Activated CD4-positive, alpha-beta T cell treated with anti-CD3 and anti-CD28 coated beads, Interleukin-2, amount 10 ng/mL, durations not matched to agents 7 days and 5 days (primary cell): ENCODE measurements around the gene HSPBAP1. TPM values are rescaled to one million over a fixed set of nuclear protein-coding genes. Genes with fewer than 3 reads are reported as not detected.
"Not testable (repeated sequence)": the region's sequence is repeated elsewhere in the genome, so short reads cannot be mapped to it uniquely, and the experiment has no call there.

Experiments
- CTCF ChIA-PET: fragments of 350-600 bp; sonication (Branson Sonifier 250); formaldehyde crosslinking; loops from one replicate; lab custom pipeline; 2021; ENCODE audit warnings: antibody characterized with exemption; lab: Charles Lee
- POLR2A ChIA-PET: fragments of 350-600 bp; sonication (Branson Sonifier 250); formaldehyde crosslinking; loops from one replicate; lab custom pipeline; 2021; ENCODE audit warnings: antibody characterized with exemption; lab: Charles Lee
- DNase-seq: peaks from one replicate; pipeline ENCODE4 v3.0.0-alpha.2; 2020
- H3K27ac Mint-ChIP-seq: one replicate; pipeline ENCODE4 v1.8.0; 2021; ENCODE audit warnings: mild to moderate bottlenecking, moderate library complexity, mixed read lengths
- H3K27me3 Mint-ChIP-seq: one replicate; pipeline ENCODE4 v1.8.0; 2021; ENCODE audit warnings: mixed read lengths
- H3K36me3 Mint-ChIP-seq: one replicate; pipeline ENCODE4 v1.8.0; 2021; ENCODE audit warnings: low read depth, mixed read lengths
- H3K4me1 Mint-ChIP-seq: one replicate; pipeline ENCODE4 v1.8.0; 2021; ENCODE audit warnings: mixed read lengths
- H3K4me3 Mint-ChIP-seq: one replicate; pipeline ENCODE4 v1.8.0; 2021; ENCODE audit warnings: mild to moderate bottlenecking, moderate library complexity, mixed read lengths
- H3K9me3 Mint-ChIP-seq: one replicate; pipeline ENCODE4 v1.8.0; 2021; ENCODE audit warnings: mixed read lengths
- total RNA-seq, 2 experiments: library from RNA; stranded (reverse); gene quantifications; one replicate each; pipeline ENCODE4 v1.2.3, GENCODE V29; 2021

Gene HSPBAP1
- total RNA-seq, 2 experiments from 2014 or later, result 7.5 to 8.3 TPM

DNA sequence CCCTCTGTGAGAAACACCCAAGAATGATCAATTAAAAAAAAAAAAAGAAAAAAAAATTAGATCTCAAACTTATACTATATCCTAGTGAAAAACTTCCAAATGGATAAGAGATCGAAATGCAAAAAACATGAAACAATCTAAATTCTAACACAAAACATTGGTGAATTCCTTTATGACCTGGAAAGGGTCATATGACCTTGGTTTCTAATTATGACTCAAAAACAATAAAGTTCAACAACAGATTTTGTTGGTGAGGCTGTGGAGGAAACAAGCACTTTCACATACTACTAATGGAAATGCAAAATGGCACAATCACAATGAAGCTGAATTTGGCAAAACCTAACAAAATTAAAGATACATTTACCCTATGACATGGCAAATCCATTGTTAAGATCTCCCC is 45.3 kb downstream of the HSPBAP1 start:
- H3K4me1 Mint-ChIP-seq, result no peaks in the 10 kb centered on the region
- peaks cover 17% of the 10 kb centered on the region for H3K36me3 Mint-ChIP-seq
- POLR2A ChIA-PET, result no interaction called here
- DNase-seq, result no peak
- H3K27ac Mint-ChIP-seq, result no peak overlapping the region
- no peaks in the 10 kb centered on the region for H3K9me3 Mint-ChIP-seq
- CTCF ChIA-PET, result interaction anchor here (0.7 kb wide), 1 partner anchor 1134 kb away, joined by 3 read pairs; no protein-coding TSS in a partner anchor
- no peak overlapping the region for H3K4me3 Mint-ChIP-seq
- no peaks in the 10 kb centered on the region for H3K27me3 Mint-ChIP-seq

DNA sequence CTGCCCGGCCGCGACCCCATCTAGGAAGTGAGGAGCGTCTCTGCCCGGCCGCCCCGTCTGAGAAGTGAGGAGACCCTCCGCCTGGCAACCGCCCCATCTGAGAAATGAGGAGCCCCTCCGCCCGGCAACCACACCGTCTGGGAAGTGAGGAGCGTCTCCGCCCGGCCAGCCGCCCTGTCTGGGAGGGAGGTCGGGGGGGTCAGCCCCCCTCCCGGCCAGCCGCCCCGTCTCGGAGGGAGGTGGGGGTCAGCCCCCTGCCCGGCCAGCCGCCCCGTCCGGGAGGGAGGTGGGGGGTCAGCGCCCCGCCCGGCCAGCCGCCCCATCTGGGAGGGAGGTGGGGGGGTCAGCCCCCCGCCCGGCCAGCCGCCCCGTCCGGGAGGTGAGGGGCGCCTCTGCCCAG is 46.3 kb downstream of the HSPBAP1 start:
- H3K4me1 Mint-ChIP-seq, POLR2A ChIA-PET, H3K27ac Mint-ChIP-seq, H3K4me3 Mint-ChIP-seq, H3K27me3 Mint-ChIP-seq, CTCF ChIA-PET, H3K9me3 Mint-ChIP-seq, DNase-seq: not testable (repeated sequence)
- peaks cover 21% of the 10 kb centered on the region for H3K36me3 Mint-ChIP-seq

DNA sequence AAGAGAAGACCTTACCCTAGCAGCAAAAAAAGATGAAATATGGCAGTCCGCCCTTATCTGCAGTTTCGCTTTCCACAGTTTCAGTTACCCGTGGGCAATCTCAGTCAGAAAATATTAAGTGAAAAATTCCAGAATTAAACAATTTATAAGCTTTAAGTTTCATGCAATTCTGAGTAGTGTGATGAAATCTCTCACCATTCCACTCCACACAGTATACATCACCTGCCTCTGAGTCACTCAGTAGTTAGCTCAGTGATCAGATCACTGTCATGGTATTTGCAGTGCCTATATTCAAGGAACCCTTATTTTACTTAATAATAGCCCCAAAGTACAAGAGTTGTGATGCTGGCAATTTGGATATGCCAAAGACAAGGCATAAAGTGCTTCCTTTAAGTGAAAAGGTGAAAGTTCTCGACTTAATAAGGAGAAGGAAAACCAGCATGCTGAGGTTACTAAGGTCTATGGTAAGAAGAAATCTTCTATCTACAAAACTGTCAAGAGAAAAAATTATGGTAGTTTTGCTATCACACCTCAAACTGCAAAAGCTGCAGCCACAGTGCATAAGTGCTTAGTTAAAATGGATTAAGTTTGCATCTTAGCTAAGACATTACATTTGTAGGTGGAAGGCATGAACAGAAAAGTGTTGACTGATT is 48.1 kb downstream of the HSPBAP1 start:
- ChIA-PET POLR2A (no interaction called here), CTCF (interaction anchor here (0.6 to 1.1 kb wide), 4 partner anchors 13 to 1302 kb away, joined by 3 to 4 read pairs (median 3); no protein-coding TSS in a partner anchor)
- peaks cover 27% of the 10 kb centered on the region for H3K36me3 Mint-ChIP-seq
- H3K4me1 Mint-ChIP-seq, result peaks cover 1% of the 10 kb centered on the region
- no peak overlapping the region for H3K27ac Mint-ChIP-seq
- H3K27me3 Mint-ChIP-seq, result no peaks in the 10 kb centered on the region
- no peak for DNase-seq
- H3K9me3 Mint-ChIP-seq, result peaks cover 2% of the 10 kb centered on the region
- no peak overlapping the region for H3K4me3 Mint-ChIP-seq

DNA sequence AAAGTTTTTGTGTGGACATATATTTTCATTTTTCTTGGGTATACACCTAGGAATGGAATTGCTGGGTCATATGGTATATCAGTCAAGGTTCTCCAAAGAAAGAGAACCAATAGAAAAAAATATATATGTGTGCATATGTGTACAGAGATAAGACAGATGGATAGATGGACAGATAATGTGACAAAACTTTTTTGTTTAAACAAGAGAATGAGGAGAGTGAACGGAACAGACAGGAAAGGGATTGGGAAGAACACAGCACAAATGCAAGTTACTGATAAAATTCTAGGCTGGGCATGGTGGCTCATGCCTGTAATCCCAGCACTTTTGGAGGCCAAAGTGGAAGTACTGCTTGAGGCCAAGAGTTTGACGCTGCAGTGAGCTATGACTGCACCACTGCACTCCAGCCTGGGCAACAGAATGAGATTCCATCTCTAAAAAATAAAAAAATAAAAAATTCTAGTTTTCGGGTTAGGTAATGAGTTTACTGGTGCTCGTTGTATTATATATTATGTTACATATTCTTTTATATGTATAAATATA is 50.0 kb downstream of the HSPBAP1 start:
- CTCF ChIA-PET, result interaction anchor here (1.0 kb wide), 1 partner anchor 29 kb away, joined by 4 read pairs; no protein-coding TSS in a partner anchor
- peaks cover 2% of the 10 kb centered on the region for H3K9me3 Mint-ChIP-seq
- DNase-seq, result no peak
- no peak overlapping the region for H3K27ac Mint-ChIP-seq
- H3K27me3 Mint-ChIP-seq, result no peaks in the 10 kb centered on the region
- peaks cover 42% of the 10 kb centered on the region for H3K36me3 Mint-ChIP-seq
- H3K4me1 Mint-ChIP-seq, result peaks cover 1% of the 10 kb centered on the region
- POLR2A ChIA-PET, result no interaction called here
- H3K4me3 Mint-ChIP-seq, result no peak overlapping the region

DNA sequence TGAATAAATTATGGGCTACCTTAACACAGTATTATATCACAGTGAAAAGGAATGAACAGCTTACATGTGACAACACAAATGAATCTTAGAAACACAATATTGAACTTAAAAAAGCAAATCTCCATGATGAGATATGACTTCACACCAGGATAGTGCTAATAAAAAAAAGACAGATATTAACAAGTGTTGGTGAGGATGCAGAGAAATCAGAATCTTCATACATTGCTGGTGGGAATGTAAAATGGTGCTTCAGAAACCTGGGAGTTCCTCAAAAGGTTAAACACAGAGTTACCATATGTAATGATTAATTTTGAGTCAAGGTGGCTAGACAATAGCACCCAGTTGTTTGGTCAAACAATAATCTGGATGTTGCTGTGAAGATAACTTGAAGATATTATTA is 51.4 kb downstream of the HSPBAP1 start:
- CTCF ChIA-PET, result no interaction called here
- Mint-ChIP-seq H3K27me3 (no peaks in the 10 kb centered on the region), H3K36me3 (peaks cover 40% of the 10 kb centered on the region), H3K4me1 (peaks cover 1% of the 10 kb centered on the region), H3K27ac (no peak overlapping the region), H3K4me3 (no peak overlapping the region), H3K9me3 (peaks cover 2% of the 10 kb centered on the region)
- POLR2A ChIA-PET, result no interaction called here
- no peak for DNase-seq

DNA sequence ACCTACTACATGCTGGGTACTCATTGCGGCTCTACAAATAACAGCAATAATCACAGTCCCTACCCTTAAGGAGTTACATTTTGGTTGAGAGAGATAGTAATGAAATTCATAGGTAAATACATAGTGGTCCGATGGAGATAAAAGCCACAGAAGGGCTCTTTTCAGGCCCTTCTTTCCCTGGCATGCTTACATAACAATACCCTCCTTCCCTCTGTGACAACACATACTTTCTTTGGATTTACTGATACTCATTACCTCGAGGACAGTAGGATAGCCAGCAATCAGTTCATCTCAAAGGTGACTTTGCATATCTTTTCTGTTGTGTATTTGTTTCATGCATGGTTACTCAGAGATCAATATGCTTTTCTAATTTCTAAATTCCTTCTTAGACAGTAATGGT is 54.5 kb downstream of the HSPBAP1 start:
- CTCF ChIA-PET, result no interaction called here
- no peak overlapping the region for H3K27ac Mint-ChIP-seq
- POLR2A ChIA-PET, result no interaction called here

DNA sequence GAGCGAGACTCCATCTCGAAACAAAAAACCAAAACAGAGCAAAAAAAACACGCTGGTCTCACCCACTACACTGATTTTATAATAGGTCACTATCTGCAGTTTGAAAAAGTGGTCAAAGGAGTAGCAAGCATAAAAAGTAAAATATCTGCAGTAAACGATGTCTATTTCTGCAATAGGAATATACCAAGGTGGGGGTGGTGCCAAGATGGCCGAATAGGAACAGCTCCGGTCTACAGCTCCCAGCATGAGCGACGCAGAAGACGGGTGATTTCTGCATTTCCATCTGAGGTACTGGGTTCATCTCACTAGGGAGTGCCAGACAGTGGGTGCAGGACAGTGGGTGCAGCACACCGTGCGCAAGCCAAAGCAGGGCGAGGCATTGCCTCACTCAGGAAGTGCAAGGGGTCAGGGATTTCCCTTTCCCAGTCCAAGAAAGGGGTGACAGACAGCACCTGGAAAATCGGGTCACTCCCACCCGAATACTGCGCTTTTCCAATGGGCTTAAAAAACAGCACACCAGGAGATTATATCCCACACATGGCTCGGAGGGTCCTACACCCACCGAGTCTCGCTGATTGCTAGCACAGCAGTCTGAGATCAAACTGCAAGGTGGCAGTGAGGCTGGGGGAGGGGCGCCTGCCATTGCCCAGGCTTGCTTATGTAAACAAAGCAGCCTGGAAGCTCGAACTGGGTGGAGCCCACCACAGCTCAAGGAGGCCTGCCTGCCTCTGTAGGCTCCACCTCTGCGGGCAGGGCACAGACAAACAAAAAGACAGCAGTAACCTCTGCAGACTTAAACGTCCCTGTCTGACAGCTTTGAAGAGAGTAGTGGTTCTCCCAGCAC is 60.7 kb downstream of the HSPBAP1 start:
- H3K9me3 Mint-ChIP-seq, H3K27me3 Mint-ChIP-seq, H3K4me3 Mint-ChIP-seq, H3K27ac Mint-ChIP-seq, H3K4me1 Mint-ChIP-seq, POLR2A ChIA-PET, DNase-seq: not testable (repeated sequence)
- H3K36me3 Mint-ChIP-seq, result peaks cover 48% of the 10 kb centered on the region
- CTCF ChIA-PET, result interaction anchor here (0.6 to 1.1 kb wide), 3 partner anchors 12 to 583 kb away, joined by 3 read pairs; no protein-coding TSS in a partner anchor

More for the DNA sequence above, 54.5 kb downstream of the HSPBAP1 start:
- Mint-ChIP-seq H3K27me3 (no peaks in the 10 kb centered on the region), H3K4me1 (peaks cover 1% of the 10 kb centered on the region), H3K4me3 (no peak overlapping the region), H3K9me3 (peaks cover 2% of the 10 kb centered on the region), H3K36me3 (peaks cover 30% of the 10 kb centered on the region)
- DNase-seq, result no peak

DNA sequence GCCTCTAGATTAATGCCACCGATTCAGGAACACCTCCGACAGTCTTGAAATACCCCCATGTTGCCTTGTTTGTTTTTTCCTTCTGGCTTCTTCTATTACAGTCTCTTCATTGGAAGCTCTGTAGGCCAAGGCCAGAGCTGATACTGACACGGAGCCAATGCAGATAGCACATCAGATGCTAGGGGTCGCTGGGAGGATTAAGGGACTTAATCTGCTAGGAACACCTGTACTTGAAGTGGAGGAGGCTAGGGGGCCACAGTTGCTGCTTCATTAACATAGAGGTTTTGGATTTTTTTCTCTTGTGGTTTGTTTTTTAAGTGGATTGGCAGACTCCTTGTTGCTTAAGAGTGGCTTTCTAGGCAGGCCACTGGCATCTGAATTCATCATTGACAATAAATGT is 63.4 kb downstream of the HSPBAP1 start:
- H3K9me3 Mint-ChIP-seq, result peaks cover 4% of the 10 kb centered on the region
- ChIA-PET POLR2A (no interaction called here), CTCF (no interaction called here)
- no peak overlapping the region for H3K4me3 Mint-ChIP-seq
- H3K27me3 Mint-ChIP-seq, result no peaks in the 10 kb centered on the region
- H3K27ac Mint-ChIP-seq, result no peak overlapping the region
- DNase-seq, result no peak
- peaks cover 65% of the 10 kb centered on the region for H3K36me3 Mint-ChIP-seq
- H3K4me1 Mint-ChIP-seq, result no peaks in the 10 kb centered on the region

DNA sequence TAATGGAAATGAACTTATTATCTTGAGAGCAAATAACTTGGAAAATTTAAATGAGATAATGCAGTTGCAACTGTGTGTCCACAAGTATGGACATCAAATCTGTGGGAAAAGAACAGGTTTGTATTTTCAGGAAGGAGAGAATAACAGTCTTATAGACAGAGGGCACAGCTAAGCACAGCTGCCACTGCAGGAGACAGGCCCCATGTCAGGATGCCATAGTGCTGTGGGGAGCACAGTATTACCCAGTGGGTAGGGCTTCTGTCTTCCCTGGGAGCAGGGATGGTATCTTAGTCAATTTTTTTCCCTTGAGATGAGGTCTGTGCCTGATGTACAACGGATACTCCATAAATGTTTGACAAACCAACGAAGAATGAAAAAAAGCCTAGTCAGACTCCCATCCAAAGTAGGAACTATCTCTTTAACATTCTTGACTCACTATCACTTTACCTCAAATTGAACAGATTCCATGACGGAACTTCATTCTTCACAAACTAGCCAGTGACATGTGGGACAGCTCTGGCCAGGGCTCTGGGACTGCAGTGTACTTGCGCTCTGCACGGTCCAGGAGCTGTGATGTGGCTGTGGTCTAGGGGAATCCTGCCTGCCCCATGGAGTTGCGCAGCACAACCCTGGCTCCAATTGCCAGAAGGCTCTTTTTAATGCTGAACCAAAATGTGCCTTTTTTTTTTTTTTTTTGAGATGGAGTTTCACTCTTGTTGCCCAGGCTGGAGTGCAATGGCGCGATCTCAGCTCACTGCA is 64.7 kb downstream of the HSPBAP1 start:
- Mint-ChIP-seq H3K4me1 (no peaks in the 10 kb centered on the region), H3K4me3 (no peak overlapping the region), H3K9me3 (peaks cover 5% of the 10 kb centered on the region), H3K27ac (no peak overlapping the region), H3K36me3 (peaks cover 71% of the 10 kb centered on the region), H3K27me3 (no peaks in the 10 kb centered on the region)
- CTCF ChIA-PET, result interaction anchor here (0.9 to 1.0 kb wide), 2 partner anchors 98 to 303 kb away, joined by 3 read pairs; no protein-coding TSS in a partner anchor
- no peak for DNase-seq
- POLR2A ChIA-PET, result no interaction called here

DNA sequence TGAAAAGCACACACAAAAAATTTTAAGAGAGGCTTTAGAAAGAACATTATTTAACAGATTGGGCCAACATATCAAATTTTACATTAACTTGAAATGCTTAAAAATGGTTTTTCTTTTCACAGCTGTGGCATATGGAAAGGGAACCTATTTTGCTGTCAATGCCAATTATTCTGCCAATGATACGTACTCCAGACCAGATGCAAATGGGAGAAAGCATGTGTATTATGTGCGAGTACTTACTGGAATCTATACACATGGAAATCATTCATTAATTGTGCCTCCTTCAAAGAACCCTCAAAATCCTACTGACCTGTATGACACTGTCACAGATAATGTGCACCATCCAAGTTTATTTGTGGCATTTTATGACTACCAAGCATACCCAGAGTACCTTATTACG is 65.4 kb downstream of the HSPBAP1 start:
- Mint-ChIP-seq H3K4me1 (no peaks in the 10 kb centered on the region), H3K36me3 (peaks cover 74% of the 10 kb centered on the region), H3K27me3 (no peaks in the 10 kb centered on the region), H3K4me3 (no peak overlapping the region), H3K9me3 (peaks cover 6% of the 10 kb centered on the region), H3K27ac (no peak overlapping the region)
- no peak for DNase-seq
- ChIA-PET CTCF (no interaction called here), POLR2A (no interaction called here)

DNA sequence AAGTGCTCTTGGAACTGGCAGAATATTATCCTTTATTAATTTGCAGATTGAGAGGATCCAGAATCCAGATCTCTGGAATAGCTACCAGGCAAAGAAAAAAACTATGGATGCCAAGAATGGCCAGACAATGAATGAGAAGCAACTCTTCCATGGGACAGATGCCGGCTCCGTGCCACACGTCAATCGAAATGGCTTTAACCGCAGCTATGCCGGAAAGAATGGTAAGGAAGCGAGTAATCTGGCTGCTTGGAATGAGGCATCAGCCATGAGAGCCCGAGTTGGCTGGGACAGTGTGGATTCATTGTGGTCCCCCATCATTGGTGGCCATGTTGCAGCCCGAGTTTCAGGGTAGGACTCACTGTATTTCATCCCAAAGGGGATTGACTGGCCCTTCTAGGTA is 65.9 kb downstream of the HSPBAP1 start:
- CTCF ChIA-PET, result no interaction called here
- POLR2A ChIA-PET, result no interaction called here
- no peaks in the 10 kb centered on the region for H3K4me1 Mint-ChIP-seq
- DNase-seq, result no peak
- no peak overlapping the region for H3K27ac Mint-ChIP-seq
- peaks cover 75% of the 10 kb centered on the region for H3K36me3 Mint-ChIP-seq
- H3K9me3 Mint-ChIP-seq, result peaks cover 6% of the 10 kb centered on the region
- no peaks in the 10 kb centered on the region for H3K27me3 Mint-ChIP-seq
- H3K4me3 Mint-ChIP-seq, result no peak overlapping the region

DNA sequence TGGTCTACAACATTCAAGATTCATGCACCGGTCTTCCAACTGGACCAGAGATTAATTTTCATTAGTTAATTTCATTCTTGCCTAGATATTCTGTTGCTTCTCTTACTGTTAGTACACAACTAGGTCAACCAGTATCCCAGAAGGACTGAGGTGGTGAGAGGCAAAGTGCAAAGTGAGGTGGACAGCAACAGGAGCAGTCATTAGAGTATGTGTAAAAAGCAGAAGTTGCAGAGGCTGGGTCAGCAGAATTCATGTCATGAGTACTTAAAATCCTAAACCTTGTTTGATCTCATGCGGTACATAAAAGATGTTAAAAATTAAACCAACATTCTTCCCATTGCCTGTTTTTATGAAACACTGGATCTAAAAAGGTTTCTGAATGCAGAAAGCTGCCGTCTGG is 66.3 kb downstream of the HSPBAP1 start:
- CTCF ChIA-PET, result no interaction called here
- no peak overlapping the region for H3K4me3 Mint-ChIP-seq
- no peak overlapping the region for H3K27ac Mint-ChIP-seq
- no peaks in the 10 kb centered on the region for H3K27me3 Mint-ChIP-seq
- no peaks in the 10 kb centered on the region for H3K4me1 Mint-ChIP-seq
- peaks cover 6% of the 10 kb centered on the region for H3K9me3 Mint-ChIP-seq
- no peak for DNase-seq
- POLR2A ChIA-PET, result no interaction called here
- peaks cover 76% of the 10 kb centered on the region for H3K36me3 Mint-ChIP-seq
